NCI-H1436 treated with DMSO at 0.1 percent for 48 hours (cell line): ENCODE results near the gene UBE2O.

Source experiments
- DNase-seq: peaks from one replicate; lab custom pipeline; 2025; lab: John Stamatoyannopoulos, UW

The UBE2O gene

DNA sequence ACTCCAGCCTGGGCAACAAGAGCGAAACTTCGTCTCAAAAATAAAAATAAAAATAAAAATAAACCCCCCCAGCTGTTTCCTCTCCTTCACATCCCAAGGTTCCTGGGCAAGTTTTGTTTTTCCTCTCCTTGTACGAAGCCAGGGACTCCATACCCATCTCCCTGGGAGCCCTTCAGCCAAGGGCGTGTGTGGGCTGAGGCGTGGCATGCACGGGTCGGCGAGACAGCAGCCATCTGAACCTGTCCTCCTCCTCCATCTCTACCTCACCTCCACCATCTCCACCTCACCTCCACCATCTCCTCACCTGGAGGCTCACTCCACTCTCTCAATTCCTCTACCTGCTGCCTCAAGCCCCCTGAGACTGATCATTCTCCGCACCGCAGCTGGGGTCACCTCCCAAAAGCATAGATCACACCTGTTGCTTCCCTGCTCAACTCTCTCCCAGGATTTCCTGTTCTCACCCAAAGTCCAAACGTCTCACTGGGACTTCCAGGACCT, 31.3 kb upstream of the UBE2O start:
- DNase-seq: no peak

DNA sequence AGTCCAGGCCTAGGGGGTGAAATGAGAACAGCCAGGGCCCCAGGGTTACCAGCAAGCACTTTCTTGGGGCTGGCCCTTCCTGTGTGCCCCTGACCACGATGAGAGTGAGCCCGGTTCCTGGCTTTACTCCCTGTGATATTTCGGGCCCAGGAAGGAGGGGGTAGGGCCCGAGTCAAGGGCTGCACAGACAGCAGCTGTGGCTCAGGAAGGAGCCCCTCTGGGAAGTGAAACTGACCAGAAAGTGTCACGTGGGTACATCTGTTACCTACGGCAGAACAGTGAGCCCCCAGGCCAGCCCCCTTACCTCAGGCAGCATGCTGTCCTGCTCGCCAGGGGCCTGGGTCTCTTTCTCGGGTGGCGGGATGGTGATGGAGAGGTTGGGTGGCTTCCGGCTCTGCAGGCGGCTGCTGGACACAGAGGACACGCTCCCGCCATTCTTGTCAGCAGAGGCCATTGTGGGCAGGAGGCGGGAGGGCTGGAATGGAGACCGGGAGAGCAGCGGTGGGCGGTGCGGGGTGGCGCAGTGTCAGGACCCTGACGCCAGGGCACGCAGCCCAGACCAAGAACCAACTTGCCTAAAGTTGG, 28.2 kb upstream of the UBE2O start:
- no peak for DNase-seq

DNA sequence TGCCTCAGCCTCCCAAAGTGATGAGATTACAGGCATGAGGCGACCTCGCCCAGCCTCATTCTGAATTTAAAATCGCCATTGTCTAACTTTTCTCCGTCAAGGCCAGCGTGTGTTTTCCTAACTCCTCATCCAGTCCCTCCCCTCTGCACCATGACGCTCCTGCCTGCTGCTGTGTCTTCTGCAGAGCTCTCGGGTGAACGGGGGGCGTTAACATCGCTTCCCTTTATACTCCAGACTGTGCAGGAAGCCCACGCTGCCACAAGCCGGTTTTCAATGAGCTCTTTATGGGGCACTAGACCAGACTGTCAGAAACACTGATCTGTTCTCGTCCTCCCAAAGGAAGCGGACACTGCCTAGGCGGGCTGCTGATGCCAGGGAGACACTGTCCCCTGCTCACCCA, 27.7 kb upstream of the UBE2O start:
- DNase-seq: no peak

DNA sequence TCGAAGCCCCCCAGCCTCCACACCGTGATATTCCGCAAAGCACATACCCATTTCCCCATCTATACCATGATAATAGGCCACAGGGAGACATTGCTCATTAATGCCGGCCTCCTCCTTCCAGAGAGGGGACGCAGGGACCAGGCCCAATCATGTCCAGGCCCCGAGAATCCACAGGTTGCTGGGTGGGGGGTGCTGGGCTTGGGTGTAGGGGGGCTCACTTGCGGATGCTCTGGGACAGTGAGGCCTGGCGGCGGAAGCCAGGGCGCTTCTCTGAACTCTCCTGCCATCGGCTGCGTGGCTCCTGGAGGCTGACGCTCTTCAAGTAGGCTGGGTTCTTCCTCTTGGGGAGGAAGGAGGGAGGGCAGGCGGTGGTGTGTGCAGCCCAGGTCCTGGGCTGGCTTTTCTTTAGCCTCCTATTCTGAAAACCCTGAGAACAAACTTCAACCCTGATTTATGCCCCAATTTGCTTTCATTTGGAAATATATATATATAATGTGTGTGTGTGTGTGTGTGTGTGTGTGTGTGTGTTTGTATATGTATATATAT, 26.6 kb upstream of the UBE2O start:
- DNase-seq: no peak

DNA sequence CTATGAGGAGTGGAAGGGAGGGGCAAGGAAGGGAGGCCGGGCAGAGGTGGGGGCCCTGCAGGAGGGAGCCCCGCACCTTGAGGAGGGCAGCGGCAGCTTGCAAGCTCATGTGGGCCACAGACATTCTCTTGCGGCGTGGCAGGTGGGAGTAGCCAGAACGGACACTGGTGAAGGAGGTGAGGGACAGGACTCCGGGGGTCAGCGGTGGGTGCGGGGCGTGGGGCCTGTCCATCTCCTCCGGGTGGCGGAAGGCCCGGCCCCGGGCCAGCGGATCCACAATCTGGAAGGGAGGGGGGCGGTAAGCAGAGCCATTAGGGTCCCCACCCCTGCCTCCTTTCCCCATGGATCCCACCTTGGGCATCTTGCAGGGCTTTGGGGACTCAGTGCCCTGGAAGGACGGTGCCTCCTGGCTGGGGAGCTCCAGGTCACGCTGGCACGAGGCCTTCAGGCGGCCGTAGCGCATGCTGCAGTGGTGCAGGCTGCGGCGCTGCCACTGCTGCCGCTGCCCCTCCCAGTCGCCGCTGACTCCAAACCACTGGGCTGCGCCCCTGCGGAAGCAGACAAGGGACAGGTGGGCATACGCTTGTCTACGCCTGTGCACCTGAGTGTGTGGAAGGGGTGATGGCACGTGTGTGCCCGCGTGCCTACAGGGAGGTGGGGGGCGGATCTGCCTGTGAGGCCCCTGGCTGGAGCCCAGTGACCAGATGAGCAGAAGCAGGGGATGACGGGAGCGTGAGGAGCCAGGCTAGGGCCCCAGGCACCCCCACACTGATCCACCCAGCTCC, 26.0 kb upstream of the UBE2O start:
- no peak for DNase-seq

GRCh38 chr17:76478097-76478496, 25.1 kb upstream of the UBE2O start:
- DNase-seq: no peak

- DNase-seq: no peak
These were observed 24.6 kb upstream of the UBE2O start for GRCh38 chr17:76477576-76477975.

DNA sequence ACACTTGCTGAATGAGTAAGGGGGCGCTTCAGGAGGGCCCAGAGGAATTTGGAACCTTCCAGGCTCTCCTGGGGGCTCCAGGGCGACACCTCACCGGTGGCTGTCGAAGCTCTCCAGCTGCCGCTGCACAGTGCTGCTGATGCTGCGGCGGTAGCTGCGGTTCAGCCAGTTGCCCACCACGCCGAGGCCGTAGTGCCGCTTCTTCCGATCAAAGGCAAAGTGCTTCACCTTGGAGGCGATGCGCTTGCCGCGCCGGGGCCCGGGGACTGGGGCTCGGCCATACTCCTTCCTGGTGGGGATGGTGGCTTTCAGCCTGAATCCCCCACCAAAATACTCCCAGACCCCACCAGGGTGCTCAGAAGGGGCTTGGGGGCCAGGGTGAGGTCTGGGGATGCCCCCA, 23.8 kb upstream of the UBE2O start:
- DNase-seq: no peak

- DNase-seq: no peak
These were observed 22.4 kb upstream of the UBE2O start for GRCh38 chr17:76475302-76475701.

DNA sequence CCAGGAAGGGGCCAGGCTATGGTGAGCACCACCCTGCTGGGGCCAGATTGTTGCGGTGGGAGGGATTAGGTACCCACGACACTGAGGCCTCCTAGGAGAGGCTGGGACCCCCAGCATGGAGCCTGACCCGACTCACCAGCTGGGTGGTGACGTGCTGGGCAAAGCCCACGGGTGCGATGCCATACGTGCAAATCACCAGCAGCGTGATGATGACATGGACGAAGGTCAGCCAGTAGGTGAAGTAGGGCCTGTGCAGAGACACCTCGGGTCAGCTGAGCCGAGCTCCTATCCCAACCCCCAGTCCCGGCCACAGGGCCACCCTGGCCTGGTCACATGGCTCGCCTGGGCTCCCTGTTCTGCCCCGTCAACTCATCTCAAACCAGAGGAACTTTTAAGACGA, 21.9 kb upstream of the UBE2O start:
- DNase-seq: no peak

DNA sequence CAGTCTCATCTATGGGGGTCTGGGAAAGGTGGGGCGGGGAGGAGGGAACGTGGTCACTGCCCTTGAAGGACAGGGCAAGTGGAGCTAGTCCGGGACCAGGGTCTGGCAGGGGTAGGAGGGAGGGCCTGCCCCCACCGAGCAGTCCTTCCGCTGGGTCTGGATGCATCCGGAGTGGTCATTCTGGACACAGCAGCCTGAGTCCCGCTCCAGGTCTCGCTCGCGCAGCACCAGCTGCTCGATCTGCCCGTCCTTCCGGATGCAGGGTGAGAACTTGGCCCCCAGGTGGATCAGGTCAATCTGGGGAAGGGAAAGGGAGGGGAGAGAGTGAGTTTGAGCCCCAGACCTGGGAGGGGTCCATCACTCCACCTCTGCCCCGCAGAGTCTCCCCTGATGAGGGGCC, 21.3 kb upstream of the UBE2O start:
- no peak for DNase-seq

DNA sequence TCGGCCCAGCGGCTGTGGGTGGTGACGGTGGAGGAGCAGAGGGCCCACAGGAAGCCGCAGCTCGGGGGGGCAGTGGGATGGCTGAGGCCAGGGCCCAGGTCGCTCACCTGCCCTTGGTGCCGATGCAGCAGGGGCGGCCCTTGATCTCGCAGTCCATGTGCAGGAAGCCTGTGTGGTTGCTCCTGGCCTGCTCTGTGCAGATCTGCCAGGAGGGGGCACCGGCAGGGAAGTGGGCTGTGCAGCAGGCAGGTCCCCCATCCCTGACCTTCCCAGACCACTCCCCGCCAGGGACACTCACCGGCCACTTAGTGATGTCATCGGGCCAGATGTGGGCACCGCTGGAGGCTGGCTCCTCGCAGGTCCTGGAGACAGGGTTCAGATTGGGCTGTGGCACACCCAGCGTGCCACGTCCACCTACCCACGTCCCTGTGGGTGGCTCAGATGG, 20.6 kb upstream of the UBE2O start:
- no peak for DNase-seq

DNA sequence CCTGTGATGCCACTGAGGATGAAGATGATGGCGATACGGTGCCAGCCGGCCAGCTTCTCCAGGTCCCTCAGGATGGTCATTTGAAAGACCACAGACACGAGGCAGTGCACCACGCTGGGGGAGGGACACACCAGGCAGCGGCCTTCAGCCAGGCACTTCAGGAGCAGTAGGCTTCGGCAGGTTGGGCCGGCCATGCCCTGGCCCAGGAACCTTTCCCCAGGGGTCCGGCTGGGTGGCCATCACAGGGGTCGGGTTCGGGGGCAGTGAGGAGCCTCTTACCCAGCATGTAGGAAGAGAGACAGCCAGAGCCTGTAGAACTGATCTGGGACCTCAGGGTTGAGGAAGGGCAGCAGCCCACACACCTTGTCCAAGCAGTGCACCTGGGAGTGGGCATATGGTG, 19.8 kb upstream of the UBE2O start:
- no peak for DNase-seq

DNA sequence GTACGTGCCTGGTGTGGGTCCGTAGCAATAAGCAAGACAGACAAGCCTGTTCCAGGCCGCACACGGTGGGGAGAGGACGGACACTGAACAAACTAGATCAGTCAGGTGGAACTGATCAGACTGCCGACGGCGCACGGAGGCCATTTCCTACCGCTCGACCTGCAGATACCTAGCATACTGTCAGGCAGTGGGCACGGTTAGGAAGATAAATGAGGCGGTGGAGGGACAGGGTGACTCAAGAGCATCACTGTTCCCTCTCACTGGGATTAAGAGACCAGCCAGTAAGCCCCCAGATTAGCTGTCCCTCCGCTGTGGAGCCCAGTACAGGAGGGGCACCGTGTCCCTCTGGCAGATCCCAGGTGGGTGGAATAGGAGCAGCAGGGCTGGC, 19.3 kb upstream of the UBE2O start:
- DNase-seq: no peak

- no peak for DNase-seq
These were observed 18.7 kb upstream of the UBE2O start for GRCh38 chr17:76471498-76472257.

- no peak for DNase-seq
These were observed 17.2 kb upstream of the UBE2O start for GRCh38 chr17:76469991-76470739.

- no peak for DNase-seq
These were observed 16.4 kb upstream of the UBE2O start for GRCh38 chr17:76469076-76469990.

DNA sequence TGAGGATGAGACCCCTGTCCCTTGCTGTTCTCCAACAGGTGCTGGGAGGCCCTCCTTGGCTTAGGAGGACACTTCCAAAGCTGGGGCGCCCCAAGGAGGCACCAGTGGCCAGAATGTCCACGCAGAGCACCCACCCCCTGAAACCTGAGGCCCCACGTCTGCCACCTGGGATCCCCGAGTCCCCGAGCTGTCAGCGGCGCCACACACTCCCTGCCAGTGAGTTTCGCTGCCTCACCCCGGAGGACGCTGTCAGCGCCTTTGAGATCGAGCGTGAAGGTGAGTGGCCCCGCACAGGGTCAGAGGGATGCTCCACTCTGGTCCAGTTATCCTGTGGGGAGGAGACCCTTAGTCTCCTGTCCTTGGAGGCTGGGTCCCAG, 15.7 kb upstream of the UBE2O start:
- no peak for DNase-seq

- no peak for DNase-seq
These were observed 15.1 kb upstream of the UBE2O start for GRCh38 chr17:76467809-76468633.

- DNase-seq: no peak
These were observed 14.4 kb upstream of the UBE2O start, which contains the start of gene AANAT for GRCh38 chr17:76467366-76467765. AANAT (plus strand) TSS chr17:76467603; CDS start chr17:76468747, 1,144 bp downstream.
